ENCODE measurements around the gene IFI30.
"Not testable (repeated sequence)": the region's sequence is repeated elsewhere in the genome, so short reads cannot be mapped to it uniquely, and the experiment has no call there.

IFI30 gene

GRCh38 chr19:18152817-18153555 lies 20.6 kb upstream of the IFI30 start, which contains the start of gene PIK3R2:
Gene PIK3R2 (plus strand): TSS chr19:18153163. CDS start chr19:18155880, 2,717 bp downstream.
- peak; percentile 97 for DNase-seq

- DNase-seq, result no peak
Measured at GRCh38 chr19:18153556-18154134, 20.0 kb upstream of the IFI30 start.

GRCh38 chr19:18155095-18156087 lies 18.2 kb upstream of the IFI30 start:
- DNase-seq, result no peak

GRCh38 chr19:18156268-18156667 lies 17.3 kb upstream of the IFI30 start:
- DNase-seq, result no peak

GRCh38 chr19:18156841-18157464 lies 16.7 kb upstream of the IFI30 start:
- peak; percentile 83 for DNase-seq

- peak; percentile 88 for DNase-seq
Measured at GRCh38 chr19:18157465-18158063, 16.0 kb upstream of the IFI30 start.

- DNase-seq, result no peak
Measured at GRCh38 chr19:18158467-18158866, 15.1 kb upstream of the IFI30 start.

GRCh38 chr19:18159059-18159616 lies 14.5 kb upstream of the IFI30 start:
- DNase-seq, result not testable (repeated sequence)

GRCh38 chr19:18159810-18160209 lies 13.8 kb upstream of the IFI30 start:
- no peak for DNase-seq

GRCh38 chr19:18160493-18160970 lies 13.1 kb upstream of the IFI30 start:
- DNase-seq, result no peak

GRCh38 chr19:18160971-18161635 lies 12.5 kb upstream of the IFI30 start:
- no peak for DNase-seq

- no peak for DNase-seq
Measured at GRCh38 chr19:18161636-18162002, 12.0 kb upstream of the IFI30 start.

GRCh38 chr19:18164072-18164471 lies 9.5 kb upstream of the IFI30 start:
- DNase-seq, result no peak

- DNase-seq, result no peak
Measured at GRCh38 chr19:18165794-18166544, 7.6 kb upstream of the IFI30 start.

- no peak for DNase-seq
Measured at GRCh38 chr19:18167011-18167410, 6.6 kb upstream of the IFI30 start.

GRCh38 chr19:18167975-18168645 lies 5.5 kb upstream of the IFI30 start:
- no peak for DNase-seq

GRCh38 chr19:18168673-18169381 lies 4.8 kb upstream of the IFI30 start:
- DNase-seq, result no peak

- no peak for DNase-seq
Measured at GRCh38 chr19:18170714-18171255, 2.8 kb upstream of the IFI30 start.

Measured in NCI-H510A (cell line).